GM19239 (cell line): ENCODE results near the gene EMP3.
"Not testable (repeated sequence)": the region's sequence is repeated elsewhere in the genome, so short reads cannot be mapped to it uniquely, and the experiment has no call there.

Experiments used
- DNase-seq: peaks from one replicate; pipeline ENCODE4 v3.0.0; 2011; ENCODE audit warnings: low spot score; ENCODE audit not compliant: insufficient read length
- FAIRE-seq: peaks from 2 replicates; lab custom pipeline; 2011; peaks lifted over from hg19 to GRCh38; lab: Jason Lieb, UNC

The EMP3 gene

GRCh38 chr19:48325265-48325910 is at the start of gene EMP3:
Gene EMP3, plus strand, starts transcription at chr19:48325552. Its CDS starts 1,293 bp downstream, at chr19:48326845.
- peak; percentile 30 for DNase-seq
- peak; percentile 92 for FAIRE-seq

GRCh38 chr19:48279747-48280146 is 45.6 kb upstream of the EMP3 start:
- no peak for FAIRE-seq
- no peak for DNase-seq

- DNase-seq (no peak), FAIRE-seq (no peak)
These were observed 41.4 kb upstream of the EMP3 start for GRCh38 chr19:48283908-48284307.

- no peak for FAIRE-seq
These were observed 40.5 kb upstream of the EMP3 start for GRCh38 chr19:48284896-48285295.

GRCh38 chr19:48287748-48288147 is 37.6 kb upstream of the EMP3 start:
- DNase-seq: no peak

More at GRCh38 chr19:48284896-48285295, 40.5 kb upstream of the EMP3 start:
- no peak for DNase-seq

GRCh38 chr19:48290401-48290770 is 35.0 kb upstream of the EMP3 start:
- FAIRE-seq (no peak), DNase-seq (no peak)

More at GRCh38 chr19:48287748-48288147, 37.6 kb upstream of the EMP3 start:
- FAIRE-seq: no peak

GRCh38 chr19:48290771-48291488 is 34.4 kb upstream of the EMP3 start:
- DNase-seq (peak; percentile 46), FAIRE-seq (peak; percentile 69)

- FAIRE-seq, DNase-seq: not testable (repeated sequence)
These were observed 33.9 kb upstream of the EMP3 start for GRCh38 chr19:48291489-48291815.

- DNase-seq (no peak), FAIRE-seq (no peak)
These were observed 32.6 kb upstream of the EMP3 start for GRCh38 chr19:48292798-48293197.

GRCh38 chr19:48295458-48295857 is 29.9 kb upstream of the EMP3 start:
- DNase-seq (no peak), FAIRE-seq (no peak)

GRCh38 chr19:48296963-48297734 is 28.2 kb upstream of the EMP3 start:
- DNase-seq: no peak
- no peak for FAIRE-seq

GRCh38 chr19:48297975-48298374 is 27.4 kb upstream of the EMP3 start:
- FAIRE-seq (no peak), DNase-seq (no peak)

- FAIRE-seq (no peak), DNase-seq (no peak)
These were observed 23.3 kb upstream of the EMP3 start for GRCh38 chr19:48301886-48302599.

GRCh38 chr19:48302600-48302959 is 22.8 kb upstream of the EMP3 start:
- FAIRE-seq (no peak), DNase-seq (no peak)

- FAIRE-seq: no peak
- no peak for DNase-seq
These were observed 22.0 kb upstream of the EMP3 start for GRCh38 chr19:48303367-48303766.

- FAIRE-seq (no peak), DNase-seq (no peak)
These were observed 21.5 kb upstream of the EMP3 start for GRCh38 chr19:48303866-48304265.

GRCh38 chr19:48308631-48309586 is 16.4 kb upstream of the EMP3 start:
- no peak for FAIRE-seq

GRCh38 chr19:48309731-48310130 is 15.6 kb upstream of the EMP3 start:
- DNase-seq, FAIRE-seq: not testable (repeated sequence)

More at GRCh38 chr19:48308631-48309586, 16.4 kb upstream of the EMP3 start:
- DNase-seq: no peak

GRCh38 chr19:48310227-48310626 is 15.1 kb upstream of the EMP3 start:
- FAIRE-seq: no peak
- no peak for DNase-seq
